GM19238 (cell line): Measurements from ENCODE around the gene MGRN1.
A peak's percentile ranks its signal among the peaks of the same experiment; 100 is the strongest.

Source experiments
- DNase-seq: peaks from one replicate; pipeline ENCODE4 v3.0.0; 2011; ENCODE audit warnings: low spot score; ENCODE audit not compliant: insufficient read length

The MGRN1 gene

DNA sequence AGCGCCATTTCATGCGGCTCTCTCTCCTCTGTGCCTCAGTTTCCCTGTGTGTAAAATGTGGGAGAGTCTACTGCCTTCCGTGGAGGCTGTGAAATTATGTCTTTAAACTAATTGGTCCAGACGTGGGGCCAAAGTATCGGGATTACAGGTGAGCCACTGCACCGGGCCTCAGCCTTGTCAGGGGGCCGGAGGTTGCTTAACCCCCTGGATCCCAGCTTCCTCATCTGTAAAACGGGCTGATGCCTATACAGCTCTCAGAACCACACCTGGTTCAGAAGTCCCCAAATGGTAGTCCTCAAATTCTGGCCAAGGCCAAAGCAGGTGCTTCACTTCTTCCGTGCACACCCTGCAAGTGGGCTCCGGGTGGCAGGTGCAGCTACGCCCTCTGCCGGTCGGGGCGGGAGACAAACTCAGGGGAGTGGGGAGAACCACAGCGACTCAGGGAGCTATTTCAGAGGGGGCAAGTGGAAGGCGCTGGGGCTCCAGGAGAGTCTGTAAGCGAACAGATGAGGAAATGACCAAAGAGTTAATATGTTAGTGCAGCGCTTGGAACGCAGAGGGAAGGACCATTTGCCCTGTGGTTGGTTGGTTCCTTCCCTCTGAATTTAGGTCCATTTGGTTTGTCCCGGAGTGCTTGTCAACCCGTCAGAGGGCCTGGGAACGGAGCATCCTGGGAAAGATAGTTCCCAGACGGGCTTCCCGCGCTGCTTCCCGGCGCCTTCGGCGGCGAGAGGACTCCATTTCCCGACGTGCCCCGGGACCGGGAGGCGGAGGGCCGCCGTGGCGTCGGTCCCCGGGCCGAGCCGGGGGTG lies at the start of gene MGRN1:
MGRN1 (plus strand) TSS at position 812 of the 812 bp plus-strand sequence. CDS start 135 bp downstream, outside the sequence.
- DNase-seq, result peak; percentile 96

DNA sequence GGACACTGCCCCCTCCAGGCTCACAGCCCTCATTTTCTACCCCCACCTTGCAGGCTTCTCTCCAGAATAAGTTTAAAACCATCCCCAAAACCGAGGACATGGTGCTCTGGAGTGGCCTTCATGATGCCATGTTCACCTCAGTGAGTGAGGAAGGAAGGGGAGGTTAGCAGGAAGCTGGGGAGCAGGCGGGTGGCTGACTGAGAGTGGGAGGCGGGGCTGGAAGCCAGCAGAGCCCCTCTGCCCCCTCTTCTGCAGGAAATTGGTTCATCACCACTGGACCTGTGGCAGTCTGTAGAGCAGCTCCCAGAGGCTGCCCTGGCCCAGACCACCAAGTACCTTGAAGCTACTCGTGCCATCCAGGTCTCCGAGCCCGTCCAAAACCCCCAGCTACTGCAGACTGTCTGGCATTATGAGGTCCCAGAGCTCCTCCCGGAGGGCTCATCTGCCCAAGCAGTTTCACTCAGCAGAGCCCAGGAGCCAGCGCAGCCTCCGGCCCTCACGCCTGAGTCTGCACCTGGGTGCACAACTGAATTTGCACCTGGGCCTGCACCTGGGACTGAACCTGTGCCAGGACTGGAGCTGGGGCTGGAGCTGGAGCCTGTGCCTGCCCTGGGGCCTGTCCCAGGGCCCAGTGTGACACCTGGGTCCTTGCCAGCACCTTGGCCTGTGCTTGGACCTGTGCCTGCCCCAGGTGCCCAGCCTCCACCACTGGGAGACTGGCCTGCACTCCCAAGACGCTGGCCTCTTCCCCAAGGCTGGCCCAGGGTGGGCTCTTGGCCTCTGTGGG lies 49.5 kb upstream of the MGRN1 start:
- no peak for DNase-seq

DNA sequence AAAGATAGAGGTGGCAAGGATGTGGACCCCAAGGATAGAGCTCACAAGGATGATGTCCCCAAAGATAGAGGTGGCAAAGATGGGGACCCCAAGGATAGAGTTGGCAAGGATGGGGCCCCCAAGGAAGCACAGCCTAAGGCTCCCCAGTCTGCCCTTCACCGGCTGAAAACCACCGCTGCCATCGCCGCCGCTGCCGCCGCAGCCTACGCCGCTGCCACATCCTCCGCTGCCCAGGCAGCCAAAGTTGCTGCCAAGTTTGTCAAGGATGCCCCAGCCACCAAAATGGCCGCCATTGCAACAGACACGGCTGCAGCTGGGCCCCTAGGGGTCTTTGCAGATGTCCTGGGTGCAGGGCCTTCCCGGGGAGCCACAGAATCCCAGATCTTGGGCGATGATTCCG lies 48.6 kb upstream of the MGRN1 start:
- DNase-seq, result no peak

DNA sequence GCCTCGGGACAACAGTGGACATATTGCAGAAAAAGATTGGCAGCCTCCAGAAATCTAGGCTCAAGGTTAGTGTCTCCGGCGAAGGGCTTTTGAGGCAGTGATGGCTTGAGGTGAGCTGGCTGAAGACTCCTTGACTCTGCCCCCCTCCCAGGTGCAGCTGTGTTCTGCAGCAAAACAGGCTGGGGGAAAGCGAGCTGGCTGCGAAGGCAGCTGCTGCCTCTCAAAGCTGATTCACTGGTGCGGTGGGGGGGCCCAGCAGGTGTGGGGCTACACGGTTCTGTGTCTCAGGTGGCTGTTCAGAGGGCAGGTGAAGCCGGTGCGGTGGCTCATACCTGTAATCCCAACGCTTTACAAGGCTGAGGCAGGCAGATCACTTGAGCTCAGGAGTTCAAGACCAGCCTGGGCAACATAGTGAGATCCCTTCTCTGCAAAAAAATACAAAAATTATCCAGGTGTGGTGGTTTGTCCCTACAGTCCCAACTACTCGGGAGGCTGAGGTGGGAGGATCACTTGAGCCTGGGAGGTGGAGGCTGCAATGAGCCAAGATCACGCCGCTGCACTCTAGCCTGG lies 45.6 kb upstream of the MGRN1 start:
- no peak for DNase-seq

DNA sequence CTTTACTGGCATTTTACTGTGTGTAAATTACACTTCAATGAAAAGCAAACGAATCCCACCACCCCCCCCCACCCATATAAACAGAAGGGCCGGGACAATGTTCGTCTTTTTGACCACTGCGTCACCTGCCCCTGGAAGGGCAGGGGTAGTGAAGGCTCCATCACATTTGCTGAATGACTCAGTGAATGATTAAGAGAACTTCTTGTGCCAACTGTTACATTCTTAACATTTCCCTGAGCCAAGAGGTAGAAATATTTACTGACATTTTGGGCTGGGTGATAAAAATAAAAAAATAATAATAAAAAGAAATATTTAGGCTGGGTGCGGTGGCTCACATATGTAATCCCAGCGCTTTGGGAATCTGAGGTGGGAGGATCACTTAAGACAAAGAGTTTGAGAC lies 44.4 kb upstream of the MGRN1 start:
- no peak for DNase-seq

DNA sequence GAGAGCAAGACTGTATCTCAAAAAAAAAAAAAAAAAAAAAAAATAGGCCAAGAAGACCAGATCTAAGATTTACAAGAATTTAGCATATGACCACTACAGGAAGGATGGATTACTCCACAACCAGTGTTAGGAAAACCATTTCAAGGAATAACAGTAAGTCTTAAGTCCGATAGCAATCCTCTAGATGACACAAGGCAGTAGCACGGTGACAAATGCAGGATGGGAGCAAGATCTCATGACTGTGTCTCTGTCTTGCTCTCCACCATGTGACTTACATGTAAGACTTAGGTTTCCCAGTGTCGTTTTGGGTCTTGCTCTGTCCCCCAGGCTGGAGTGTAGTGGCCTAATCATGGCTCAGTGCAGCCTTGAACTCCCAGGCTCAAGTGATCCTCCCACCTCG lies 40.7 kb upstream of the MGRN1 start:
- DNase-seq, result no peak

DNA sequence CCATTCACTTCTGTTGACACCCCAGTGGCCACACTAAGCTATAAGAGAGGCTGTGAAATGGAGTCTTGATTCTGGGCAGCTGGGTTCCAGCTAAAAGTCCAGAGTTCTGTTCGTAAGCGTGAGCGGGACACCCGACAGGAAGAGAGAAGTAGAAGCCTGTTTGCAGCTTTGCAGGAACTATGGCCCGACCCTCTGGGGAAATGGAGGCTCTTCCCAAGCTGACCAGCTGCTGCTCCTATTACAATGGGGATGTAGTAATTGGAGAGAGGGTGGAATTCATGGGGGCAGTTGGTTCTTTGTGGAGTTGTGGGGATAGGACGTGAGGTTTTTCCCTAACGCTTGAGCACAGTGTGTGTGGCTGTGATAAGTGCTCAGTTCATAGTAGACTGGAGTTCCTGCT lies 38.3 kb upstream of the MGRN1 start:
- DNase-seq, result no peak

DNA sequence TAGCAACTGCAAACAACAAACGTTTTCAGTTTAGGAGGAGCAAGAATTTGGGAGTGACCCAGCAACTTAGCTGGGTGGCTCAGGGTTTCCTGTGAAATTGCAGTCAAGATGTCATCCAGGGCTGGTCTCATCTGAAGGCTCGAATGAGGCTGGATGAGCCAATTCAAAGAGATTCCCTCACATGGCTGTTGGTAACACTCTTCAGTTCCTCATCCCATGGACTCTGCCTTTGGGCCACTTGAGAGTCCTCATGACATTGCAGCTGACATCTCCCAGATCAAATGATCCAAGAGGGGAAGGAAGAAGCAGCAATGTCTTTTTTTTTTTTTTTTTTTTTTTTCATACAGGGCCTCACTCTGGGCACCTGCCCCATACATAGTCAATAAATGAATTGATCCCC lies 36.2 kb upstream of the MGRN1 start:
- DNase-seq, result no peak

DNA sequence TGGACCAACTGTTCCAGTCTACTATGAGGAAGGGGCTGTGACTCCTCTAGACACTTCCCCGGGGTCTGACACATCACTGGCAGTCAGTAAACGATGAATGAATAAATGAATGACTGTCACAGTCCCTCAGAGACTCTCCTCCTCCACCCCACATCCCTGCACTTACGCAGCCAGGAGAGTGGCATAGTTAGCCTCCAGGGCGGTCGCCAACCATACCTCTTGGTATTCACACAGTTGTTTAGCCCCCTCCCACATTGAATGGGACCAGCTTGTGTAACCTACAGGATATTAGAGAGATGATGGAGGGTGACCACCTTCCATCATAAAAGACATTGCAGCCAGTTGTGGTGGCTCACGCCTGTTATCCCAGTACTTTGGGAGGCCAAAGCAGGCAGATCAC lies 35.7 kb upstream of the MGRN1 start:
- DNase-seq, result no peak

DNA sequence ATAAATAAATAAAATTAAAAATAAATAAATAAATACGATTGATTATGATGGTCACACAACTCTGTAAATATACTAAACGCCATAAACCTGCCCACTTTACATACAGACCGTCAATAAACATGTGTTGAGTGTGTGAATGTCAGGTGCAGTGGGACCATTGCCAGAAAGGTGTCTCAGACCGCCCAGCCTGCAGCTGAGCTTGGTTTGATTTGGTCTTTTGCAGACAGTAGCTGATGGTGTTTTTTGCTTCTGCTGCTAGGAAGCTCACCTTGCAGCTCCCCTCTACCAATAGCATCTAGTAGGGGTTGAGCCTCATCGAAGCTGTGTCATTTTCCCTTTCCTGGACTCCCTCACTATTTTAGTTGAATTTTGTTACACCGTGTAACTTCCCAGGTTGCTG lies 33.4 kb upstream of the MGRN1 start:
- DNase-seq, result no peak

DNA sequence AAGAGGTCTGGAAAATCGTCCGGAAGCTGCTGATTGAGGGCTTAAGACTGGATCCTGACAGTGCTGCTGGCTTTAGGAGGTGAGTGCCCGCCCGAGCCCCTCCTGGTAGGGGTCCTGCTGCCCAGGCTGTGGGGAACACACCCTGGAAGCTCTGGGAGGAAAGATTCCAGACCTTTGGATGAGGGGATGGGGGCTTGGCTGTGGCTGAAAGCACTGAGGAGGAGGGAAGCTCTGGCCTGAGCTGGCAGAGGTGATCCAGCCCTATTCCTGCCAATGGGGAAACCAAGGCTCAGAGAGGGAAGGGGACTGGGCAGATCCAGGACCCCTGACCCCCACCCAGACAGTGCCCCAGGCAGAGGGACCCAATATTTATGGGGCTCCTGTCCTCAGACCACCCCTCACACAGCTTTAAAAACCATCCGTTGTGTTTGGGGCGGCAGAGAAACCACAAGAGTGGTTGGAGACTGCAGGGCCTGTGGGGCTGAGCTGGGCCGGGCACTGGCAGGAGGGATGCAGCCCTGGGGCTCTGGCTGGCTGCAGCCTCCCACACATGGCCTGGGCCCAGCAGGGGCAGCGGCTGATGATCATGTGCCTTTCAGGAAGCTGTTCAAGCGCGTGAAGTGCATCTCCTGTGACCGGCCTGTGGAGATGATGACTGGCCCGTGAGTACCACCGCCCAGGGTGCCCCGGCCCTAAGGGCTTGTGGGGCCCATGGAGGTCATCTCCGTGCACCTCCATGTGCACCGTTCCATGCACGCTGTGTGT lies 32.7 kb upstream of the MGRN1 start:
- DNase-seq, result no peak

DNA sequence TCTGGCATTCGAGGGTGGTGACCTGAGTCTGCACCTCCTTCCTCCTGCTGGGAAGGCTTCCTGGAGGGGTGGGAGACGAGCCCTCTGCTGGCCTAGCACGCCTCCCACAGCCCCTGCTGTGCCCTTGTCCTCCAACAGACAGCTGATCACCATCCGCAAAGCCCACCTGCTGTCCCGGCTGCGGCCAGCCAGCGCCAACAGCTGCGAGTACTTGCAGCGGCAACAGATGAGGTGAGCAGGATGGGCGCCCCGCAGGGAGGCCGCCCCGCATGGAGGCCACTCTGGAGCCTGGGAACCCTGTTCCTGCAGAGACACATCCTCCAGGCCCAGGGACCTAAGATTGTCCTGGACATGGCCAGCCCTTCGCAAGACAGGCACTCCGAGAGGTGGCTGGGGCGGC lies 31.5 kb upstream of the MGRN1 start:
- no peak for DNase-seq

DNA sequence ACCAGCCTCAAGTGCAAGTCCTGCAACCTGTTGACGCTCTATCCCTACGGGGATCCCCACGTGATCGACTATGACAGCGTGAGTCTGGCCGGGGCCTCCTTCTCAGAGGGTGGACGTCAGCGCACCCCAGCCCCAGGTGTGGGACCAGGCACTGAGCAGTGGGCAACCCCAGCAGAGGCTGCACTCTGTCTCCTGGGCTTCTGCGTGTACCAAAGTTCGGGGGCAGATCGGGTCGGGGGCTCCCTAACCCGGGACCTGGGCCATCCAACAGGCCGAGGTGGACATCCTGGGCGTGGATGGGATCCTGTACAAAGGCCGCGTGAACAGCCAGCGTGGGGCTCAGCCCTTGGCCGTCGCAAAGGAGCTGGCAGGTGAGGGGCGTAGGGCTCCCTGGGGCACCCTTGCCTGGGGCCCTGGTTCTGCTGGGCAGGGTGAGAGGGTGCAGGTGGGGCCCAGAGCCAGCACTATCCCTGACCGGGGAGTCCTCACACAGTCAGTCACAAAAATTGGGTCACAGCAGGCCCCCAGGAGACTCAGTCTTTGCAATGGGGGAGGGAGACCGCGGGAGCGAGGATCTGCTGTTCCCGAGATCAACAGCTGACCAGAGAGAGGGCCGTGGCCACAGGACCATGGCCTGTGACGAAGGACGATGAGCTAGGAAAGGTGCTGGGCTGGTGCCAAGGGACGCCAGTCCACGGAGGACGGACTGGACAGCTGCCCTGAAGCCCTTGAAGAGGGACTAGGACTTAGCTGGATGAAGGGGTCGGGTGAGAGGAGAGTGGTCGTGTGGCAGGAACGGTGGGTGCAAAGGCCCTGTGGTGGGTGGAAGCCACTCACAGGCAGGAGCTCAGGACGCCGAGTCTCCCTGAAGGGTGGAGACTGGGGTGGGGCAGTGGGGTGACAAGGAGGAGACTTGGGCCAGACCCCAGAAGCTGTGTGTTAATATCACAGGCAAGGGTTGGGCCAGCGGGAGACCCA lies 29.9 kb upstream of the MGRN1 start:
- DNase-seq, result no peak

DNA sequence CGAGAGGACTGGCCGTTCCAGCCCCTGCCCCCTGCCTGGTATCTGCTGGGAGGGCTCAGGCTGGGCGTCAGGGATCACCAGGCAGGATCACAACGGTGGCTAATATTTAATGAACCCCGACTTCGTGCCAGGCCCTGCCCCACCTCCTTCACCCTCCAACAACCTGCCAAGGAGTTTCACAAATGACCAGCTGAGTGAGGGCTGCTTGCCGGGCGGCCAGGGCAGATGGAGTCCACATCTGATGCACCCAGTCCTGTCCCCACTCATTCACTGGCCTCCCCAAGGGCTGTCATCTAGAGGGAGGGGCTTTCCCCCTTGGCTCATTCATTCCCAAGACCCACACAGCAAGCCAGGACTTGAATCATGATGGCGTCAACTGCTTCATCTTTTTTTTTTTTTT lies 27.5 kb upstream of the MGRN1 start:
- no peak for DNase-seq

DNA sequence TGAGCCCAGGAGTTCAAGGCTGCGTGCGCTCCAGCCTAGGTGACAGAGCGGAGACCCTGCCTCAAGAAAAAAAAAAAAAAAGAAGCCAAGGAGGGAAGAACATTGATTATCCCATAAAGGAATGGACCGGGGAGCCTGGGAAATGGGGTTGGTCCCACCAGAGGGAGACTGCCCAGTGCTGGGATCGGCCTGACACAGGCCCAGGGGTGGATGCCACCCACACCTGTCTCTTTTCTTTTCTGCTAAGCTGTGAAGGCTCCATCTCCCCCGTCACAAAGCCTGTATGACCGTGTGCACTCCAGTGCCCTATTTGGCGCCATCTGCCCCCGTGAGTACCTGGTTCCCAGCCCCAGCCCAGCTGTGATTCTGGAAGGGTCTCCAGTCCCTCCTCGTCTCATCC lies 25.6 kb upstream of the MGRN1 start:
- DNase-seq, result no peak

DNA sequence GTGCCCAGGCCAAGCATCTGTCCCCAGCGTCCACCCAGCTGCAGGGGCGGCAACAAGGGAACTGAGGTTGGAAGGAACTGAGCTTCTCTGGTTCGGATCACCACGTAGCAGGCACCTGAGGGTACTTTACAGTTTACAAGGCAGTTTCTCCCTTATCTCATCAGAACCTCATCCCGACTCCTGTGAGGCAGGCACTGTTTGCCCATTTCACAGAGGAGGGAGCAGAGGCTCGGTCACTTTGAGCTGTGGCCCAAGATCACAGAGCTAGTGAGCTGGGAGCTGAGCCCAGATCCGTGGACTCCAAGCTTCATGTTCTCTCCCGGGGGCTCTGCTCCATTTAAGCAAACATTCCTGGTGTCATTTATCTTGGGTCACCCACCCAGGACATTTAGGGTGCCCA lies 25.1 kb upstream of the MGRN1 start:
- DNase-seq, result no peak

DNA sequence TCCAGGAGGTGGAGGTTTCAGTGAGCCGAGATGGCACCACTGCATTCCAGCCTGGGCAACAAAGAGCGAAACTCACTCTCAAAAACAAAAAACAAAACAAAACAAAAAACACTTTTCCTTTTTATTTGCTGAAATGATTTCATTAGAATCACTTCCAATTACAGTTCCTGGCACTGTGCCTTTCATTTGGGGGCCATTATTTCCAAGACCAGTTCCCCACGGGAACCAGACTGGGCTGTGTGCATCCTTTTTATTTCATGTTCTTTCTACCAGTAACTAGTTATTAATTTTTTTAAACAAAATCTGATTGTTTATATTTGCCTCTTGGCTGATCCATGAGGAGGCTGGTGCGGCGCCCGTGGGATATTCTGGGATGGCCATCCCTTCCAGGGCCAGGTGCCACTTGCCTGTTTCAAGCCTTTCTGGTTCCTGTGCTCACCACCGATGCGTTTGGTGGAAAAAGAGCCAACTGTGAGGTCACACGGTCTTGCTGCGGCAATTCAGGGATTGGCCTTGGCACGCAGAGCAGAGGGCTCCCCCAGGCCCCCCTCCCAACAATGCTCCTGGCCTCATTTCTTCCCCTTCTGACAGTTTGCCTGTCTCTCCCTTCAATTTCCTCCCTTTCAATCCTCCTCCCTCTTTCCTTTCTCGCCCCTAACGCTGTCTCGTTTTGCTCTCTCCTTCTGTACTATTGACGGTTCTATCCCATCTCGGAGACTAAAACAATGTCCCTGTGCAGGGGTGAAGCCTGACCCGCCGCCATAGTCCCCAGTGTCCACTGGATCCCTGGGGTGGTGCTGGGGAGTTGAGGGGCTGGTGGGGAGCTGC lies 23.4 kb upstream of the MGRN1 start:
- DNase-seq, result no peak

DNA sequence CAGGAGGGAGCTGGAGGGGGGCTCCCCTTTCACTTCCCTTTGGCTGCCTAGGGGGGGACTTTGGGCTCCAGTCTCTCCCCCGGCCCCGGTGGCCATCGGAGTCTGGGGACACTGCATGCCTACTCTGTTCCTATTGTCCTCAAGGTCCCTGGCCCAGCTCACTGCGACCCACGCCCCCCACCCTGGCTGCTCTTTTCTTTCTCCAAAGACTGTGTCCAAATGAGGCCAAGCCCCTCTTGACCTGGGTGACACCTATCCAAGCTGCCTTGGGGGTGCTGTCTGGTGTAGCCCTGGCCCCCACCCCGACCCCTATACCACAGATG lies 22.8 kb upstream of the MGRN1 start:
- no peak for DNase-seq

DNA sequence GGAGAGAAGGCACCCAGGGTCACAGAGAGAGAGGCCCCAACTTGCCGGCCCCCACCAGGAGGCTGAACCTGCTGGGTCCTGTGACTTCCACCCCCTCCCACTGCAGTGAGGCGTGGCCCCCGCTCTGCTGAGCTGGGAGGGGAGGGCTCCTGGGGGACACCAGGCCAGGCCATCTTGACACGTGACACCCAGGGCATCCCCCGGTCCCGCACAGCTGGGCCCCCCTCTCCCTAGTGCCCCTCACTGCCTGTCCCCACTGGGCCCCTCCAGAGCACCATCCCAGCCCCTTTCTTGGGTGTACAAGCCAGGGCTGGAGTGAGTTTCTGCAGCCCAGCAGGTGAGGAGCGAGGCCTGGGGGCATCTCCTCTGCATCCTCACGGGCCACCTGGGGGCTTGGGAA lies 22.3 kb upstream of the MGRN1 start:
- no peak for DNase-seq

DNA sequence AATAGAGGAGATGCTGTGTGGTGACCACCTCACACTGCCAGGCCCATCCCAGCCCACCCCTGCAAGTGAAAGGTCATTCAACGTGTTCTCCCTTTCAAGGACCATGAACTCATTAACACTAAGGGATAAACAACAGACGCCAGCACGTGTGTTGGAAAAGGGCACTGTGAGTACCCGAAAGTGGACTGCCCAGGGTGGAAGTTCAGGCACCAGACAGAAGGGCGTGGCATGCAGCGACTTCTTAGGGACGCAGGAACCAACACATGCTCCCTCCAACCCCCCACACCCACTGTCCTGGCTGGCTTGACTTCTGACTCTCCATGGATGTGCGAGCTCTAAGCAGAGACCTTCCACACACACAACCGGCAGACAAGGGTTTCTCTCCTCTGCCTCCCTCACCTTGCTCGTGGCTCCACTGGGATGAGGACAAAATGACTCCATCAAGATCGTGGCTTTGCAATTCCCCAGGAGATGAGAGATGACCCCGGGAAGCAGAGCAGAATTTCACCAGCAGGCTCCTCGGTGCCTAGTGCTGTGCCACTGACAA lies 20.9 kb upstream of the MGRN1 start:
- DNase-seq, result no peak
